IMR-90 (cell line): Measurements from ENCODE around the gene PTGS1.

ENCODE experiments used
- BHLHE40 ChIP-seq: fragments of 150-350 bp; IDR thresholded peaks from 2 replicates; pipeline ENCODE4 v1.6.1; 2016; ENCODE audit warnings: mild to moderate bottlenecking, low read depth, low read length
- CTCF ChIP-seq: conservative IDR thresholded peaks from 2 replicates; pipeline ENCODE4 v1.5.1; 2012; ENCODE audit warnings: mild to moderate bottlenecking, low read depth, low read length, improper control_type of control experiment
- MAFK ChIP-seq: IDR thresholded peaks from 2 replicates; pipeline ENCODE4 v1.6.1; 2012; ENCODE audit warnings: low read depth, low read length, improper control_type of control experiment
- POLR2A ChIP-seq: IDR thresholded peaks from 2 replicates; pipeline ENCODE4 v1.6.1; 2012; ENCODE audit warnings: mild to moderate bottlenecking, low read depth, low read length

- TF ChIP-seq MAFK (no peak), POLR2A (no peak), BHLHE40 (no peak), CTCF (no peak)
Measured at GRCh38 chr9:122374885-122375420, 4.1 kb downstream of the PTGS1 start.
